ENCODE results near the gene BPTF. TPM values are rescaled to one million over a fixed set of nuclear protein-coding genes. Genes with fewer than 3 reads are reported as not detected.
"Not testable (repeated sequence)": the region's sequence is repeated elsewhere in the genome, so short reads cannot be mapped to it uniquely, and the experiment has no call there.

BPTF gene
- total RNA-seq, 1 donor from 2014 or later = 72.5 TPM

GRCh38 chr17:68020791-68021190 lies 195.5 kb downstream of the BPTF start:
- intact Hi-C loops (cut with DNase I) = loop anchor here (1.0 kb wide), 1 partner anchor 27 kb away; no protein-coding TSS in a partner anchor
- DNase-seq (ENCODE audit: missing footprints); ATAC-seq: not testable (repeated sequence)

GRCh38 chr17:68021963-68022362 lies 196.7 kb downstream of the BPTF start:
- ATAC-seq (no peak), DNase-seq (ENCODE audit: missing footprints) (no peak)
- intact Hi-C loops (cut with DNase I) = no loop called here

DNA sequence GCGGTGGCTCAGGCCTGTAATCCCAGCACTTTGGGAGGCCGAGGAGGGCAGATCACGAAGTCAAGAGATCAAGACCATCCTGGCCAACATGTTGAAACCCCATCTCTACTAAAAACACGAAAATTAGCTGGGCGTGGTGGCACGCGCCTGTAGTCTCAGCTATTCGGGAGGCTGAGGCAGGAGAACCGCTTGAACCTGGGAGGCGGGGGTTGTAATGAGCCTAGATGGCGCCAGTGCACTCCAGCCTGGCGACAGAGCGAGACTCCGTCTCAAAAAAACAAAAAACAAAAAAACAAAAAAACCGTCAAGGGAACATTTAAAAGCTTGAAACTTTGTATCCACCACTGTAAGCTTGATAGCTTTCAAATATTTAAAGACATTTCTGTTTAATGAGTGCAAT lies 197.2 kb downstream of the BPTF start:
- intact Hi-C loops (cut with DNase I); ATAC-seq; DNase-seq (ENCODE audit: missing footprints): not testable (repeated sequence)

- intact Hi-C loops (cut with DNase I) = no loop called here
- ATAC-seq = no peak
- no peak for DNase-seq (ENCODE audit: missing footprints)
Measured at GRCh38 chr17:68029512-68030215, 204.4 kb downstream of the BPTF start.

Other genes starting within 250 kb of the BPTF start
- 25.0 TPM for gene NOL11, start 107.6 kb upstream of the BPTF start, total RNA-seq
- gene C17orf58, start 171.0 kb downstream of the BPTF start, total RNA-seq = 8.3 TPM
- 20.8 TPM for gene KPNA2, start 210.2 kb downstream of the BPTF start, total RNA-seq